HG03175 (cell line): ENCODE data around the gene ST6GALNAC1.
"Not testable (repeated sequence)": the region's sequence is repeated elsewhere in the genome, so short reads cannot be mapped to it uniquely, and the experiment has no call there.

ENCODE experiments used
- ATAC-seq: cut with Tn5 transposase; IDR thresholded peaks from one replicate; pipeline ENCODE4 v1.9.1; 2021; ENCODE audit warnings: mild to moderate bottlenecking, moderate library complexity; ENCODE audit not compliant: unreplicated experiment

The ST6GALNAC1 gene

GRCh38 chr17:76644995-76645394 is 1.4 kb upstream of the ST6GALNAC1 start:
- ATAC-seq, result no peak

- no peak for ATAC-seq
These were observed 563 bp downstream of the ST6GALNAC1 start for GRCh38 chr17:76642994-76643393.

GRCh38 chr17:76642032-76642561 is 1.5 kb downstream of the ST6GALNAC1 start:
- no peak for ATAC-seq

- no peak for ATAC-seq
These were observed 2.1 kb downstream of the ST6GALNAC1 start for GRCh38 chr17:76641501-76641900.

- no peak for ATAC-seq
These were observed 2.8 kb downstream of the ST6GALNAC1 start for GRCh38 chr17:76640550-76641380.

GRCh38 chr17:76638263-76638662 is 5.3 kb downstream of the ST6GALNAC1 start:
- ATAC-seq, result no peak

- ATAC-seq, result not testable (repeated sequence)
These were observed 6.9 kb downstream of the ST6GALNAC1 start for GRCh38 chr17:76636486-76637206.

- ATAC-seq, result no peak
These were observed 7.7 kb downstream of the ST6GALNAC1 start for GRCh38 chr17:76635659-76636360.

- ATAC-seq, result no peak
These were observed 8.5 kb downstream of the ST6GALNAC1 start for GRCh38 chr17:76635039-76635438.

- ATAC-seq, result no peak
These were observed 9.8 kb downstream of the ST6GALNAC1 start for GRCh38 chr17:76633628-76634328.

GRCh38 chr17:76631821-76632565 is 11.6 kb downstream of the ST6GALNAC1 start:
- ATAC-seq, result no peak

- ATAC-seq, result no peak
These were observed 13.4 kb downstream of the ST6GALNAC1 start for GRCh38 chr17:76630151-76630550.

GRCh38 chr17:76627510-76627909 is 16.0 kb downstream of the ST6GALNAC1 start:
- ATAC-seq, result no peak

GRCh38 chr17:76626442-76626841 is 17.1 kb downstream of the ST6GALNAC1 start:
- no peak for ATAC-seq

- ATAC-seq, result no peak
These were observed 18.1 kb downstream of the ST6GALNAC1 start for GRCh38 chr17:76625496-76625895.

- peak; percentile 45 for ATAC-seq
These were observed 20.0 kb downstream of the ST6GALNAC1 start for GRCh38 chr17:76623271-76624146.

GRCh38 chr17:76617838-76618237 is 25.7 kb downstream of the ST6GALNAC1 start:
- ATAC-seq, result no peak

GRCh38 chr17:76614912-76615617 is 28.5 kb downstream of the ST6GALNAC1 start:
- no peak for ATAC-seq
